Stimulated activated CD4-positive, alpha-beta T cell treated with anti-CD3 and anti-CD28 coated beads, Interleukin-2, amount 100 ng/mL, for 48 hours (primary cell): ENCODE data around the gene TEX12.
"Not testable (repeated sequence)": the region's sequence is repeated elsewhere in the genome, so short reads cannot be mapped to it uniquely, and the experiment has no call there.

ENCODE experiments used
- DNase-seq, 2 donors: peaks; one replicate each; pipeline ENCODE4 v3.0.0-alpha.2; 2020

The TEX12 gene, protein sequence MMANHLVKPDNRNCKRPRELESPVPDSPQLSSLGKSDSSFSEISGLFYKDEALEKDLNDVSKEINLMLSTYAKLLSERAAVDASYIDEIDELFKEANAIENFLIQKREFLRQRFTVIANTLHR

DNA sequence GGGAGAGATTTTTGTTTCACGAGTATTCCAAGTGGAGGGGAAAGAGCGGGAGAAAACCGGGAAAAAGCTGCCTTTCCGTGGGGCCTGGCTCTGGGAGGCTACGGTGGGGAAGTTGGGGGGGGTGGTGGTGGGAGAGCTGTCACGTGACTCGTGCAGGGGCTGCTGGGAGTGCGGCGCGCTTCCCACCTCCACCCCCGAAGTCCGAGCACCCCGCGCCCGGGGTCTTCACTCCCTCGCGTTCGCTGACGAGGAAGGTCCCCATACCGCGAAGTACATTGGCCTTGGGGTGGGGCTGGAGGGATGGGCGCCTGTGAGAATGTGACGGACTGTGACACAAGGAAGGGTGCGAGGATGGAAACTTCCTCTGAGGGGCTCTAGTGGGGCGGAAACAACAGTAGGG, at the start of gene TEX12:
TSS of gene TEX12 (plus strand) at position 228 of the 400 bp plus-strand sequence. CDS start 1,897 bp downstream, outside the sequence.
- no peak for DNase-seq

DNA sequence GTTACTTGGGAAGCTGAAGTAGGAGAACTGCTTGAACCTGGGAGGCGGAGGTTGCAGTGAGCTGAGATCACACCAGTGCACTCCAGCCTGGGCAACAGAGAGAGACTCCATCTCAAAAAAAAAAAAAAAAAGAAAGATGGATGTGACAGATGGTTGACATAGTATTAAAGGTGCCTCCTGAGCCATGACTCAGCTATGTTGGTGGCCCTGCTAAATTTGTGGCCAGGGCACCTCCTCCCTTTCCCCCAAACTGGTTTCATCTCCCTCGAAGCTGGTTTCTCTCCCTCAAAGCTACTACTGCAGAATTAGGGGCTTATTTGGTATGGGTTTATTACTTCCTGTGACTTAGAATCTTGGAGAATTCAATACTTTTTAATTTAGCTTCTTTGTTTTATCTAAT, 49.0 kb upstream of the TEX12 start:
- DNase-seq, result no peak

DNA sequence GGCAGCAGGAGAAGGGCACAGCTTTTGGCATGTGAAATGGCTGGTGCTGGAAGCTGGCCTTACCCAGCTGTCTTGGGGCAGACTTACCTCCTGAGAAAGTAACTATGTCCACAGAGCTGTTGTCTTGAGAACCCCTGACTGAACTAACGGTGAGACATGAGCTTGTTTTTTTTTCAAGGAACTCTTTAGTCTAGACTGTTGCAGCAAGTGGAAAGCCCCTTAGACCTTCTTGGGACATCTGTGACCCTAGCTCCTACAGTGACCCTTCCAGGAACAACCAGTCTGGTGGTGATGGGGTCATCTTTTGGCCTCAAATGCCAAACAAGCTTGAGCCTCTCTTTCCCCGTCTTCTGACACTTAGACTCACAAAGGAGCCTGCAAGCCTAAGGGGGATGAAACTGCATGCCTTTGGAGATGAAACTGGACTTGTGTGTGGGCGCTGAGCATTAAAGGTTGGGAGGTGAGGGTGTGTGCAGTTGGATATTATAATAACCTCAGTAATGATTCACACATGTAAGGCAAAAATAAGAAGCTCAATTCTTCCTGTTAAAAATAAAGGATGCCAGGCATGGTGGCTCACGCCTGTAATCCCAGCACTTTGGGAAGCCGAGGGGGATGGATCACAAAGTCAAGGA, 45.1 kb upstream of the TEX12 start:
- no peak for DNase-seq

DNA sequence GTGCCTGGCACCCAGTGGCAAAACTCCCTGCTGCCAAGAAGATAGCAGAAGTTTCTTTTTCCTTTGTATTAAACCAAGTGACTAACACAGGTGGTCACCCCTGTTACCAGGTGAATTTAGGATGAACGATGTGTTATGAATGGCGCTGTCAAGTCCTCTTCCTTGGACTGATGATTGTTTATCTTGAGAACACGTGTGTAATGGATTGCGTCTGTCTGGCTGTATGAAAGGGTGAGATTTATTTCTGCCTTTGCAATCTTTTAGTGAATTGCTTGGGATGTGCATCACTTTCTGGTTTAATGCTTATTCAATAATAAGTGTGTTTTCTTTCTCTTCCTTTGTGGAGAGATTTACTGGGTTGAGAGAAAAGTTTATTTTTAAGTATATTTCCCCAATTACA, 44.0 kb upstream of the TEX12 start:
- no peak for DNase-seq

GRCh38 chr11:112127056-112127455, 40.1 kb upstream of the TEX12 start:
- DNase-seq, result no peak

- no peak for DNase-seq
Observed at GRCh38 chr11:112128483-112129121, 38.6 kb upstream of the TEX12 start.

- no peak for DNase-seq
Observed at GRCh38 chr11:112129656-112130055, 37.5 kb upstream of the TEX12 start.

GRCh38 chr11:112132737-112133136, 34.4 kb upstream of the TEX12 start:
- no peak for DNase-seq

GRCh38 chr11:112134473-112134872, 32.7 kb upstream of the TEX12 start:
- DNase-seq, result no peak

DNA sequence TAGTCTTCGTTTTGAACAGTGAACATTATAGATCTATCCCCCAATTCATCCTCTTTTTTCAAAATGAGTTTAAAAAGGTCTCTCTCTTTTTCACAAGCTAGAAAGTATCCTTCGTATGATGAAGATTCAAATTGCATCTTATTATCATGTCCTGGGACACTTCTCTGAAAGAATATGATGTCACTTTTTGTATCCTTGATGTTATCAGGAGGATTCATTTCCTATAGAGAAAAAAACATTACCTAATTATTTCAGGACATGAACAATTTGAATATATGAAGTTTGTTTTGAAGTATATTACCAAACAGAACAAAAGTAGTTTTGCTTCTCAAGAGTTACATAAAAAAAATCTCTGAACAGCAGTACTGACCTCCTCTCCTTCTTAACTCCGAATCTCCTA, 23.6 kb upstream of the TEX12 start:
- no peak for DNase-seq

DNA sequence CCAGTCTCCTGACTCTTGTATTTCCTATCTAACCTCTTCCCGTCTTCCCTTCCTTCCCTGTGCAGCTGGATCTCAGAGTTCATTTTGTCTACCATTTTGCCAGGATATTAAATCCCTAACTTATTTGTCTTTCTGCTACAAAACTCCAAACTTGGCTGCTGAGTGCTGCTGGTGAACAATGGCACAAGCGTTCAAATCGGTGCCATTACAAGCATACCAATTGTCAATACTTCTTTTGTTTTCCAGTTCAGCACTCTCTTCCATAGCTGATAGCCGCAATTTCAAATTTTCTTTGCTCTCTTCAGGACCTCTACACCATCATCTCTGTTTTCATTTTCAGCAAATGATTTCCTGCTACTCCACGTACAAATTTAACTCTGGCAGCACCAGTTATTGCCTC, 16.7 kb upstream of the TEX12 start:
- no peak for DNase-seq

DNA sequence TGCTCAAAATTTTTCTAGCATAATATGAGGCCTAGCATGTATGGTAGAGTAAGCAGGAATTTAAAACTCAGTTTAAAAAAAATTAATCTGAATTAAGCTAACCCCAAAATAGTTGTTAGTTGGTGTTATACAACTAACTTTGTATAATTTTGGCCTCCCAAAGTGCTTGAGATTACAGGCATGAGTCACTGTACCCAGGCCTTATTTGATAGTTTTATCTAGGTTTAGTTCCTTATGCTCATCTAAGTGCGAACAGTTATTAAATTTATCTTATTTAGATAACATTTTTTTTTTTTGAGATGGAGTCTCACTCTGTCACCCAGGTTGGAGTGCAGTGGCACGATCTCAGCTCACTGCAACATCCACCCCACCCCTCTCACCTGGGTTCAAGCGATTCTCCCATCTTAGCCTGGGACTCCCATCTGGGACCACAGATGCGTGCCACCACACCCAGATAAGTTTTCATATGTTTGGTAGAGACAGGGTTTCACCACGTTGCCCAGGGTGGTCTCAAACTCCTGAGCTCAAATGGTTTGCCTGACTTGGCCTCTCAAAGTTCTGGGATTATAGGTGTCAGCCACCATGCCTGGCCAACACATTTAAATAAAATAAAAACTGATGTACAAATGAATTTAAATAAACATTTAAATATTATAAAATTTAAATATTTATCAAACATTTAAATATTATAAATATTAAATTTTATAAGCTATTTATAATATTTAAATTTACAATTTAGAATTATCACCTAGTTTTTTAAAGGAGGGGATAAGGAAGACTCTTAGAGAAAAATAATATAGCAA, 10.8 kb upstream of the TEX12 start:
- no peak for DNase-seq

- DNase-seq, result no peak
Observed at GRCh38 chr11:112156956-112157766, 10.0 kb upstream of the TEX12 start.

- DNase-seq, result no peak
Observed at GRCh38 chr11:112159098-112160065, 7.8 kb upstream of the TEX12 start.

GRCh38 chr11:112160091-112160848, 6.9 kb upstream of the TEX12 start:
- no peak for DNase-seq

DNA sequence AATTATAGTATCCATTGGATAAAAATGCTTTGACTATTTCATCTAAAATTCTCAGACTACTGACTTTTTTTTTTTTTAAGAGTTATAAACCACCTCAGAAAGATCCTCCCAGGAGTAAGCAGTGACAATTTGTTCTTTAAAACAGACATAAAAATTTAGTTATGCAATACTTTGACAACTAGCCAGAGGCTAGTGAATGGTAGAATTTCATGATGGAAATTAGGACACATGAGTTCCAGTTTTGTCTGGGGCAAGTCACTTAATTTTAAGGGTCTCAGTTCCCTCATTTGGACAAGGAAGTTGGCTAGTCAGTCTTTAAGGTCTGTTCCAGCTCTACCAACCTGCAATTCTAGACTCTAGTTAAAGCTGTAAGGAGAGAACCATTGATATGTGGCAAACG, 6.2 kb upstream of the TEX12 start:
- no peak for DNase-seq

DNA sequence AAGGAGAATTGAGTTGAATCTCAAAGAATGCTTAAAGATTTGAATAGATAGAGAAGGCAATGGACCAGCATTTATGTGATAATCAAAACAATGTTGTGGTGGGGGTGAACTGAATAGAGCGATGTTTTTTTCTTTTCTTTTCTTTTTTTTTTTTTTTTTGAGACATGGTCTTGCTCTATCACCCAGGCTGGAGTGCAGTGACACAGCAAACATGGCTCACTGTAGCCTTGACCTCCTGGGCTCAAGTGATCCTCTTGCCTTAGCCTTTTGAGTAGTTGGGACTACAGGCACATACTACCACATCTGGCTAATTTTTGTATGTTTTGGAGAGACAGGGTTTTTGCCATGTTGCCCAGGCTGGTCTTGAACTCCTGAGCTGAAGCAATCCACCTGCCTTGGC, 5.0 kb upstream of the TEX12 start:
- not testable (repeated sequence) for DNase-seq

- DNase-seq, result no peak
Observed at GRCh38 chr11:112162761-112163546, 4.2 kb upstream of the TEX12 start.

- no peak for DNase-seq
Observed at GRCh38 chr11:112163875-112164685, 3.1 kb upstream of the TEX12 start, which contains the start of gene IL18. Gene IL18, minus strand, starts transcription at chr11:112164094. Its CDS starts 9,041 bp downstream, at chr11:112155053.
